Parathyroid adenoma (tissue), 2 donors: ENCODE measurements around the gene ERN1.

Experiments used
- H2AFZ ChIP-seq: fragments of 300-600 bp; sonication (generic); one replicate; pipeline ENCODE4 v1.7.0; 2017; ENCODE audit warnings: antibody characterized with exemption, mild to moderate bottlenecking
- H3K27ac ChIP-seq: fragments of 300-600 bp; sonication (generic); one replicate; pipeline ENCODE4 v1.7.0; 2017
- H3K27me3 ChIP-seq: fragments of 300-600 bp; sonication (generic); one replicate; pipeline ENCODE4 v1.7.0; 2017; ENCODE audit warnings: low read length; ENCODE audit not compliant: control insufficient read depth, insufficient read depth
- H3K36me3 ChIP-seq: fragments of 300-600 bp; sonication (generic); one replicate; pipeline ENCODE4 v1.7.0; 2017; ENCODE audit warnings: low read length; ENCODE audit not compliant: control insufficient read depth, insufficient read depth
- H3K4me1 ChIP-seq: fragments of 300-600 bp; sonication (generic); one replicate; pipeline ENCODE4 v1.7.0; 2017; ENCODE audit warnings: control low read depth
- H3K4me2 ChIP-seq: fragments of 300-600 bp; sonication (generic); one replicate; pipeline ENCODE4 v1.7.0; 2017; ENCODE audit warnings: low read length
- H3K4me3 ChIP-seq: fragments of 300-600 bp; sonication (generic); one replicate; pipeline ENCODE4 v1.7.0; 2017; ENCODE audit warnings: low read depth, low read length
- H3K79me2 ChIP-seq: fragments of 300-600 bp; sonication (generic); one replicate; pipeline ENCODE4 v1.7.0; 2017; ENCODE audit warnings: control low read depth
- H3K9ac ChIP-seq: fragments of 300-600 bp; sonication (generic); one replicate; pipeline ENCODE4 v1.7.0; 2017; ENCODE audit warnings: mild to moderate bottlenecking
- H3K9me3 ChIP-seq: fragments of 300-600 bp; sonication (generic); one replicate; pipeline ENCODE4 v1.7.0; 2017; ENCODE audit warnings: low read length; ENCODE audit not compliant: control insufficient read depth
- TF ChIP-seq, protein P1 (sequence below): fragments of 300-600 bp; sonication (generic); IDR thresholded peaks from one replicate; pipeline ENCODE4 v1.7.0; 2017; ENCODE audit warnings: antibody characterized with exemption, mild to moderate bottlenecking
- donor health status: primary hyperparathyroidism.

Gene ERN1

DNA sequence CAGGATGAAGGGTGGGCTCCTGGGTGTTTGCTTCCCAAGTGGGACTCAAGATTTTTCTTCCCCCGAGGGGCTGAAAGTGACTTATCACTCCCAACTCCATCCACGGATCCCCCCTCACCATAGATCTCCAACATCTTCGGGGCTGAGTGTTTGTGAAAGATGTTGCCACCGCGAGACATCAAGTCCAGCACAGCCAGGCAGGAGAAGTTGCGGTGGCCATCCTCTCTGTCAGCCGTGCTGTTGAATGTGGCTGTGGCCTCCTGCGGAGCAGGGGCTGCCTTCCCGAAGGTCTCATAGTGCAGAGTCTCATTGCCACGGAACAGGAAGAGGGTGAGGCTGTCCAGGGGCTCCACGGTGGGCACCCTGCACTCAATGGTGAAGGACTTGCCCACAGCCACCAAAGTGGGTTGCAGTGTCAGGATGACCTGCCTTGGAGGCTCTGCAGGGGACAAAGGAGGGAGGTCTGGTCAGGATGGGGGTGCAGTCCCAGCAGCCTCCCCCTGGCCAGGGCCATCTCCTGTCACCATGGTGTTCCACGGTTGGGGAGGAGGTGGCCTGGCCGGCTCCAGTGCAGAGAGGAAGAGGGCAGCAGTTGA is 126.3 kb downstream of the ERN1 start:
- no peak overlapping the region for H3K4me2 ChIP-seq
- no peaks in the 10 kb centered on the region for H3K4me1 ChIP-seq
- H3K36me3 ChIP-seq: no peaks in the 10 kb centered on the region
- no peak overlapping the region for H2AFZ ChIP-seq
- H3K27me3 ChIP-seq: no peaks in the 10 kb centered on the region
- no peaks in the 10 kb centered on the region for H3K79me2 ChIP-seq
- H3K9ac ChIP-seq: no peak overlapping the region
- TF ChIP-seq, protein P1, sequence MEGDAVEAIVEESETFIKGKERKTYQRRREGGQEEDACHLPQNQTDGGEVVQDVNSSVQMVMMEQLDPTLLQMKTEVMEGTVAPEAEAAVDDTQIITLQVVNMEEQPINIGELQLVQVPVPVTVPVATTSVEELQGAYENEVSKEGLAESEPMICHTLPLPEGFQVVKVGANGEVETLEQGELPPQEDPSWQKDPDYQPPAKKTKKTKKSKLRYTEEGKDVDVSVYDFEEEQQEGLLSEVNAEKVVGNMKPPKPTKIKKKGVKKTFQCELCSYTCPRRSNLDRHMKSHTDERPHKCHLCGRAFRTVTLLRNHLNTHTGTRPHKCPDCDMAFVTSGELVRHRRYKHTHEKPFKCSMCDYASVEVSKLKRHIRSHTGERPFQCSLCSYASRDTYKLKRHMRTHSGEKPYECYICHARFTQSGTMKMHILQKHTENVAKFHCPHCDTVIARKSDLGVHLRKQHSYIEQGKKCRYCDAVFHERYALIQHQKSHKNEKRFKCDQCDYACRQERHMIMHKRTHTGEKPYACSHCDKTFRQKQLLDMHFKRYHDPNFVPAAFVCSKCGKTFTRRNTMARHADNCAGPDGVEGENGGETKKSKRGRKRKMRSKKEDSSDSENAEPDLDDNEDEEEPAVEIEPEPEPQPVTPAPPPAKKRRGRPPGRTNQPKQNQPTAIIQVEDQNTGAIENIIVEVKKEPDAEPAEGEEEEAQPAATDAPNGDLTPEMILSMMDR: no peak
- H3K4me3 ChIP-seq: no peak overlapping the region
- H3K27ac ChIP-seq: no peak overlapping the region
- no peaks in the 10 kb centered on the region for H3K9me3 ChIP-seq

DNA sequence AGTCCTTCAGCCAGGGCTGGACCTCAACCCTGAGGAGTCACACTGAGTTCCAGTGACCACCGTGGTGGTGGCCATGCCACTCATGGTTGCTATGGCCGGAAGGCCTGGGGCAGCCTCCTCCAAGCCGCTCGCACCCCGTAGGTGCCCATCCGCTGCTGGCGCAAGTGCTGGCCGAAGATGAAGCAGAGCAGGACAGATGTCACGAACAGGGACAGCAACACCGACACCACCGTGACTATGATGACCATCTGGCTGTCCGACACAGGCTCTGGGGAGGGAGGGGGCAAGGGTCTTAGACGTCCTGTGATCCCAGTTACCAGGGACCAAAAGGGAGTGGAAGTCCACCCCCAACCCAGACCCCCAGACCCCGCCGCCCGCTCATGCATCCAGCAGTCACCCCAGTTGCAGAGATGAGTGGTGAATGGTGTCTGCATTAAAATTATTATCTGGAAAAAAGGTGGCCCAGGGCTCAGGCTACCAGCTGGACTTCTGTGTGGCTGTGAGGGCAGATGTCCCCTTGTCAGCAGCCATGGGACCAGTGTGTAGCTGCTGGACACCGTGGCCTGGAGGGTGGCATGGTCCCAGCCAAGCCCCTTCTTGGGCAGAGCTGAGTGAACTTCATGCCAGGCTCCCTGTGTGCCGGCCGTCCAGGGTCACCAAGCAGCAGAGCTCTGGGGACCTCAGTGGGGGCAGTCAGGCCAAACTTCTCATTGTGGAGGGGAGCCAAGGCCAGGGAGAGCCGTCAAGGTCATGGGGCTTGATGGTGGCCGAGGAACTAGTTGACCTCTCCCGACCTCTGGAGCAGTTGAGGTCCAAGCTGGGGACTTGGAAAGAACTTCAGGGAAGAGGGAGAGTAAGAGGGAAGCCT is 127.1 kb downstream of the ERN1 start:
- H3K27me3 ChIP-seq: no peaks in the 10 kb centered on the region
- H3K9me3 ChIP-seq: no peaks in the 10 kb centered on the region
- H2AFZ ChIP-seq: no peak overlapping the region
- TF ChIP-seq, protein P1: no peak
- H3K9ac ChIP-seq: no peak overlapping the region
- no peaks in the 10 kb centered on the region for H3K79me2 ChIP-seq
- no peak overlapping the region for H3K4me3 ChIP-seq
- H3K4me2 ChIP-seq: no peak overlapping the region
- no peaks in the 10 kb centered on the region for H3K36me3 ChIP-seq
- peaks cover under 1% of the 10 kb centered on the region for H3K4me1 ChIP-seq
- H3K27ac ChIP-seq: no peak overlapping the region

DNA sequence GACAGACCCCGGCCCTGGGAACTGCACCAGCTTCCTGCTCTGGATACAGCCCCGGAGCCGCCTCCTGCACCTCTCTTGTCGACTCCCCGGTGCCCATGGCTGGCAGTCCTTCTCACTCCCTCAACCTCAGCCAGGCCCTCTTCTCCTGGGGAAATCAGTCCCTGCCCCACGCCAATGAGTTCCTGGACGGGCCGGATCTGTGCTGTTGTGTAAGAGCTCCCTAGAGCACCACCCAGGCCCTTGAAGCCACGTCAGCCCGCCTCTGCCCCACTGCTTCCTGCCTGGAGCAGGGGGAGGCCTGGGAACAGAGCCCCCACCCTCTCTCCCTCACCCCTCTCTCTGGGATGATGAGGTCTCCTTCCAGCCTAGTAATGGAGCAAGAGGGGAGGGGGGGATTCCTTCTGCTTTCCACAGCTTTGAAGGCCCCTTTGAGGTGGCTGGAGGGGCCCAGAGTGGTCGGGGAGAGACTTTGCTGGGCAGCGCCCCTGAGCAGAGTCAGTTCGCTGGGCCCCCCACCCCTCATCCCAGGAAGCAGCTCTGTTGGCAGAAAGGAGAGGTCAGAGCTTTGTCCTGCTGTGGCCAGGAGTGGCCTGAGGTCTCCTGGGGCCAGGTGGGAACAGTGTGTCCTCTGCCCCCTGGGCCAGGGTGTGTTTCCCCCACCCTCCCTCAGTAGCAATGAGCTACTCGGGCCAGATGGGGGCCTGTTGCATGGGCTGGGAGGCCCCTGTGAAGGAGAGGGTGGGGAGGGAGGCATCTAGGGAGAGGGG is 128.0 kb downstream of the ERN1 start:
- Histone ChIP-seq H3K4me3 (no peak overlapping the region), H3K27ac (peak overlapping the region; percentile 49), H3K4me2 (no peak overlapping the region), H3K27me3 (no peaks in the 10 kb centered on the region), H3K36me3 (no peaks in the 10 kb centered on the region), H3K9me3 (no peaks in the 10 kb centered on the region), H2AFZ (no peak overlapping the region), H3K9ac (no peak overlapping the region), H3K79me2 (no peaks in the 10 kb centered on the region), H3K4me1 (peaks cover 5% of the 10 kb centered on the region)
- TF ChIP-seq, protein P1: no peak

DNA sequence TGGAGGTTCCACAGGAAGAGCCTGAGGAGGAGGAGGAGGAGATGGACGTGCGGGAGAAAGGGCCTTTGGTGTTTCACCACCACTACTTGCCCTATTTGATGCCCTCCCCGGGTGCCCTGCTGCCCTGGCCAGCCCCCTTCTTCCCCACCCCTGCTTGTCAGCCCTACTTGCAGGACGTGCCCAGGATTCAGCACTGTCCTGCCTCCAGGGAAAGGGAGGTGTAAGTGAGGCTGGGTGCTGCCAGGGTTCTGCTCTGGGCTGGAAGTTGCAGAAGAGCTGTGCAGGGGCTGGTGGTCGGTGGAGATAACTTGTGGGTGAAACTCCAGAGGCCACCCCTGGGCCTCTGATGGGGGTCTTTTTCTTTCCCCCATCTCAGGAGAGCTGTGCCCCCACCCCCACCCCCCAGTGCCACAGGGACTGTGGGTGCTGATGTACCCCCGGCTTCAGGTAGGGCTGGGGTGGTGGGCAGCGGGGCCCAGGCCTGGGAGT is 128.8 kb downstream of the ERN1 start:
- H3K4me1 ChIP-seq: peaks cover 5% of the 10 kb centered on the region
- no peak overlapping the region for H2AFZ ChIP-seq
- H3K79me2 ChIP-seq: no peaks in the 10 kb centered on the region

More for the DNA sequence above, 128.8 kb downstream of the ERN1 start:
- TF ChIP-seq, protein P1: no peak
- Histone ChIP-seq H3K27me3 (no peaks in the 10 kb centered on the region), H3K27ac (peak overlapping the region; percentile 49), H3K9me3 (no peaks in the 10 kb centered on the region), H3K36me3 (no peaks in the 10 kb centered on the region), H3K4me2 (no peak overlapping the region), H3K9ac (no peak overlapping the region), H3K4me3 (no peak overlapping the region)
